ENCODE results near the gene HES6. TPM values are rescaled to one million over a fixed set of nuclear protein-coding genes. Genes with fewer than 3 reads are reported as not detected.
A peak's percentile ranks its signal among the peaks of the same experiment; 100 is the strongest.

Gene HES6
- polyA plus RNA-seq (2011; rRNA removed): 0.93 and 1.7 TPM in 2 replicates
- polyA minus RNA-seq (2011; rRNA and poly(A)+ RNA removed): 0.33 TPM in 1 of 2 replicates, not detected in the other

- ChIA-PET CTCF (interaction anchor here (1.7 kb wide), 1 partner anchor 23 kb away, joined by 8 read pairs; no protein-coding TSS in a partner anchor), POLR2A (no interaction called here)
- no peak for TF ChIP-seq CTCF (IDR thresholded peaks at IDR 0.05; ENCODE audit: insufficient read depth, low read depth, low read length)
Observed at GRCh38 chr2:238239863-238240756, at the start of gene HES6. TSS of gene HES6 (minus strand) at chr2:238240038. CDS start at chr2:238239905, 133 bp downstream.

GRCh38 chr2:238289574-238289973 is 49.7 kb upstream of the HES6 start:
- CTCF ChIA-PET: interaction anchor here (0.7 to 1.3 kb wide), 3 partner anchors 11 to 33 kb away, joined by 3 read pairs; no protein-coding TSS in a partner anchor
- POLR2A ChIA-PET: no interaction called here
- DNase-seq (ENCODE audit: low read depth): no peak
- Histone ChIP-seq H3K36me3 (ENCODE audit: control insufficient read depth, insufficient read depth, low read length) (no peaks in the 10 kb centered on the region), H3K27me3 (ENCODE audit: control insufficient read depth, insufficient read depth, low read length) (peaks cover 2% of the 10 kb centered on the region), H3K4me3 (ENCODE audit: low read depth, low read length) (peak overlapping the region; percentile 82)
- TF ChIP-seq CTCF (IDR thresholded peaks at IDR 0.05; ENCODE audit: insufficient read depth, low read depth, low read length): no peak

More at GRCh38 chr2:238239863-238240756, at the start of gene HES6:
- H3K27me3 ChIP-seq (ENCODE audit: control insufficient read depth, insufficient read depth, low read length): peaks cover 16% of the 10 kb centered on the region
- H3K4me3 ChIP-seq (ENCODE audit: low read depth, low read length): peak within 1 kb of the TSS; percentile 54
- 0 out of 2 replicates have a peak, but pooled peaks cover under 1% of the 10 kb centered on the region for H3K36me3 ChIP-seq (ENCODE audit: control insufficient read depth, insufficient read depth, low read length)
- DNase-seq (ENCODE audit: low read depth): no peak

GRCh38 chr2:238288650-238289573 is 49.1 kb upstream of the HES6 start:
- H3K4me3 ChIP-seq (ENCODE audit: low read depth, low read length): peak overlapping the region; percentile 82
- no peaks in the 10 kb centered on the region for H3K36me3 ChIP-seq (ENCODE audit: control insufficient read depth, insufficient read depth, low read length)
- H3K27me3 ChIP-seq (ENCODE audit: control insufficient read depth, insufficient read depth, low read length): no peaks in the 10 kb centered on the region
- peak; percentile 43; the same call in 1 of the 2 replicates for TF ChIP-seq CTCF (IDR thresholded peaks at IDR 0.05; ENCODE audit: insufficient read depth, low read depth, low read length)
- peak; percentile 93 for DNase-seq (ENCODE audit: low read depth)
- ChIA-PET POLR2A (no interaction called here), CTCF (interaction anchor here (0.6 to 2.3 kb wide), 6 partner anchors 11 to 34 kb away, joined by 3 to 7 read pairs (median 3); no protein-coding TSS in a partner anchor)

- peak; percentile 57 for DNase-seq (ENCODE audit: low read depth)
- no peaks in the 10 kb centered on the region for H3K27me3 ChIP-seq (ENCODE audit: control insufficient read depth, insufficient read depth, low read length)
- ChIA-PET POLR2A (no interaction called here), CTCF (interaction anchor here (0.6 to 2.3 kb wide), 5 partner anchors 10 to 429 kb away, joined by 3 to 7 read pairs (median 3); no protein-coding TSS in a partner anchor)
- no peaks in the 10 kb centered on the region for H3K36me3 ChIP-seq (ENCODE audit: control insufficient read depth, insufficient read depth, low read length)
- H3K4me3 ChIP-seq (ENCODE audit: low read depth, low read length): peak within 1 kb of the TSS; percentile 82
- peak; percentile 29 for TF ChIP-seq CTCF (IDR thresholded peaks at IDR 0.05; ENCODE audit: insufficient read depth, low read depth, low read length)
Observed at GRCh38 chr2:238287737-238288649, 48.2 kb upstream of the HES6 start, which contains the start of gene PER2. TSS of gene PER2 (minus strand) at chr2:238288610. CDS start at chr2:238277936, 10,674 bp downstream.

All from BJ (cell line).